ENCODE results near the gene C1orf53. TPM values are rescaled to one million over a fixed set of nuclear protein-coding genes. Genes with fewer than 3 reads are reported as not detected.

The C1orf53 gene
- total RNA-seq, 1 experiment from 2014 or later: 12.8 TPM

DNA sequence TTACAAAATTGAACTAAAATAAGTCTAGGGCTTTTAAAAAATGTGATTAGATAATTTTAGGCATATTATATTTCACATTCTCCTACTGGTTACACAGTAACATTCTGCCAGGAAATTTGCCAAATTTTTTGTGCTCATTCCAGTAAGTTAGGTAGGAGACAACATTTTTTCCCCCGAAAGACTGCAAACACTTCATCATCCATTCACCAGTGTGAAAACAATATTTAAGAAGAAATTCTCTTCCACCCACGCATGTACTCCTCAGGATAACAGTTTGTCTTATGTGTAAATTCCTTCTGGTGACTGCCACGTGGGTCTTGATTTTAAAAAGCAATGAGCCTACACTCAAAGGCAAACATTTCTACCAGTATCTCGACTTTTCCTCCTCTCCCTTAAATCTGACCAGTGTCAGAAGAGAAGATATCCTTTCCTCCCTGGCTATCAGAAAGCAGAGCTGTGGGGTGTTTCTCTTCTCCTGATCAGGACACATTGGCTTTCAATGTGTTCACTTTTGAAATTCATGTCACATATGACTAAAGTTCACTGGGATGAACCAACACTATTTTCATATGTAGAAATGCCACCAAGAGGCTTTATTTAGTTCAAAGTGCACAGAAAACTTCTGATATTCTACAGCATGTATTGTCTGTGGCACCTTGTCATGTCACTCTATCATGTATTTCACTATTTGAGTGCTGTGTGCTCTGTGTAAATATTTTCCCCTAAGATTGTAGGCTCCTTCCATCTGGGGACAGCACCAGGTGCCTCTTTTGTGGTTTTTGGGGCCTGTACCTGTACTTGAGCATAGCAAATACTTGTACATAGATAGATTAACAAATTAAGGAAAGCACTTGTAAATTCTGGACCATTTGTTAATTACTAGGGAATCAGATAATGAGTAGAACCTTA lies 53.3 kb downstream of the C1orf53 start:
- DNase-seq (ENCODE audit: low spot score): no peak

Other genes starting within 250 kb of the C1orf53 start
- gene DENND1B, start 127.2 kb upstream of the C1orf53 start, total RNA-seq (2014; rRNA removed; shearing (Covaris generic)): 4.1 and 8.1 TPM in 2 replicates
- gene LHX9, start 14.7 kb downstream of the C1orf53 start, total RNA-seq (2014; rRNA removed; shearing (Covaris generic)): not detected in 2 replicates